SK-N-SH treated with all-trans-retinoic acid at 6 μM for 48 hours (cell line): ENCODE measurements around the gene CREB1.

Experiments
- ARNTL ChIP-seq: fragments of 450-650 bp; formaldehyde crosslinking; IDR thresholded peaks from 2 replicates; pipeline ENCODE4 v1.5.0; 2020; ENCODE audit warnings: low read depth, mild to moderate bottlenecking, moderate library complexity, borderline replicate concordance
- ISL1 ChIP-seq: fragments of 250-450 bp; sonication (Bioruptor Pico); IDR thresholded peaks from 2 replicates; pipeline ENCODE4 v2.1.2; 2022; ENCODE audit warnings: mild to moderate bottlenecking, moderate library complexity
- POU6F1 ChIP-seq: fragments of 250-450 bp; sonication (Bioruptor Pico); IDR thresholded peaks from 2 replicates; pipeline ENCODE4 v1.8.0; 2021; ENCODE audit warnings: low read depth, mild to moderate bottlenecking, moderate library complexity, borderline replicate concordance
- PPARA ChIP-seq: fragments of 250-450 bp; sonication (Bioruptor Pico); IDR thresholded peaks from 2 replicates; pipeline ENCODE4 v1.5.0; 2020; ENCODE audit warnings: mild to moderate bottlenecking, borderline replicate concordance
- TCF4 ChIP-seq: fragments of 250-450 bp; sonication (Bioruptor Pico); IDR thresholded peaks from 2 replicates; pipeline ENCODE4 v1.8.0; 2021; ENCODE audit warnings: mild to moderate bottlenecking, moderate library complexity, borderline replicate concordance
- ZFP3 ChIP-seq: fragments of 250-450 bp; sonication (Bioruptor Pico); IDR thresholded peaks from 2 replicates; pipeline ENCODE4 v1.5.0; 2020; ENCODE audit warnings: mild to moderate bottlenecking, moderate library complexity
- ZNF565 ChIP-seq: fragments of 450-650 bp; formaldehyde crosslinking; conservative IDR thresholded peaks from 2 replicates; pipeline ENCODE4 v1.5.0; 2020; ENCODE audit warnings: low read depth, mild to moderate bottlenecking, moderate library complexity

GRCh38 chr2:207612714-207613113 lies 83.0 kb downstream of the CREB1 start:
- TF ChIP-seq POU6F1 (CRISPR knock-in tag) (no peak), ARNTL (no peak), ISL1 (CRISPR knock-in tag) (no peak), ZFP3 (CRISPR knock-in tag) (no peak), ZNF565 (CRISPR knock-in tag) (no peak), TCF4 (CRISPR knock-in tag) (no peak), PPARA (CRISPR knock-in tag) (no peak)
